Fibroblast of villous mesenchyme (primary cell): Measurements from ENCODE around the gene ADGRL3. TPM values are rescaled to one million over a fixed set of nuclear protein-coding genes. Genes with fewer than 3 reads are reported as not detected.

ENCODE experiments used
- DNase-seq: peaks from one replicate; pipeline ENCODE4 v3.0.0-alpha.2; 2010; ENCODE audit warnings: low read depth
- H3K4me3 ChIP-seq: 2 replicates; pipeline ENCODE4 v1.5.1; 2011; ENCODE audit warnings: low read depth, mild to moderate bottlenecking, low read length
- CTCF ChIP-seq: IDR thresholded peaks from 2 replicates; pipeline ENCODE4 v1.5.1; 2012; ENCODE audit warnings: low read depth, mild to moderate bottlenecking, low read length; ENCODE audit not compliant: insufficient read depth
- total RNA-seq: library from RNA; depleted of rRNA; stranded (reverse); fragments of >200 nt; gene quantifications from 2 replicates; pipeline ENCODE4 v1.2.3, GENCODE V29; 2012

ADGRL3 gene
- total RNA-seq, 1 donor = 2.2 TPM

GRCh38 chr4:61853041-61853440, 652.9 kb downstream of the ADGRL3 start:
- no peak for DNase-seq
- H3K4me3 ChIP-seq = no peak overlapping the region
- no peak for TF ChIP-seq CTCF

DNA sequence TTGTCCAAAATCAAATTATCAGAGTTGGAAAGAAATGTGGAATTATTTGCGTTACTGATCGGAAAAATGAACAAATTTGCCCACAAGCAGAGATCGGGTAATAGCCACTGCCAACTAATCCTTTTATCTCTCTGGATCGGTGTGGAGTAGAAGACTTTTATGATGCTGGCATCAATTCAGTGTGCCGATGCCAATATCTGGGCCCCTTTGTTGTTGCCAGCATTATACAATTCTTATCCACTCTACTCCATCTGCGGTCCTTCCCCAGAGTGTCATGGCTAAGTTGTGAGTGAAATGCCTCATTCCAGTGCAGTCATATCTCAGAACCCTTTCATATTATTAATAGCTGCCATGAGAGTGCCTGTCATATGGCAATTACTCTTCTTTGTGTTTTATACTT, 660.2 kb downstream of the ADGRL3 start:
- no peak overlapping the region for H3K4me3 ChIP-seq
- no peak for TF ChIP-seq CTCF
- no peak for DNase-seq

DNA sequence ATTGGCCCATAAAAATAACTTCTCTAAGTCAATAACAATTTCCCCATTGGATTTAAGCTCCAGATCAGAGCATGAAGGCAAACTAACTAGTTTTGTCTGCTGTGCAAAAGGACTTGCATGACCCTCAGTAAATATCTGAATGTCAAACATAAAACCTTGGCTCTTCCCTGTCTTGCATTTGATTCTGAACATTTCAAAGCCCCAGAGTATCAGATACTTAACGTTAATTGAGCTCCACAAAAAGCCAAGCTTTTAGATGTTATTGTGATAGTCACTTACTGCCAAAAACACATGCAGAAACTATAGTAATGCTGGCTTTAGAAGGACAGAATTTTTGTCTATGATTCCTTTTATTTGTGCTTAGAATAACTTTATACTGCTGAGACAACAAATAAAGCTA, 664.2 kb downstream of the ADGRL3 start:
- no peak for TF ChIP-seq CTCF
- no peak overlapping the region for H3K4me3 ChIP-seq
- DNase-seq = no peak

GRCh38 chr4:61866378-61867030, 666.4 kb downstream of the ADGRL3 start:
- no peak for DNase-seq
- TF ChIP-seq CTCF = no peak
- H3K4me3 ChIP-seq = no peak overlapping the region

DNA sequence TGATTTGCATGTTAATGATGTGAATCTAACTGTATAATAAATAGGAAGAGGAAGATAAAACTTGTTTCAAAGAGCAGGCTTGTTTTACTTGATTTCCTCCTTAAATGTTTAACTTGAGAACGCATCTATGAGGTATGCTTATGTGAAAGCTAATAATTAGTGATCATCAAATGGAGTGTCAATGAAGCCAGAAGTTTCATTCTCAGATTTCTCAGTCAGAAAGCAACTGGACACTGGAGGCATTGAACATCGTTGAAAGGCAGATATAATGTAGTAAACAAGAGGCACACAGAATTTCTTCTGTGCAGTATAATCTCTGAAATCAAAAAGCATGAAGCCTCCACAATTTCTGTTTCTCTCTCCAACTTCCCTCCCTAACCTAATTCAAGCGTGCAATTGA, 672.9 kb downstream of the ADGRL3 start:
- DNase-seq = no peak
- no peak for TF ChIP-seq CTCF
- H3K4me3 ChIP-seq = no peak overlapping the region

- no peak for TF ChIP-seq CTCF
- no peak for DNase-seq
- H3K4me3 ChIP-seq = no peak overlapping the region
Observed at GRCh38 chr4:61877266-61877665, 677.1 kb downstream of the ADGRL3 start.

- TF ChIP-seq CTCF = no peak
- DNase-seq = no peak
Observed at GRCh38 chr4:61877893-61878292, 677.8 kb downstream of the ADGRL3 start.

More at GRCh38 chr4:61877893-61878292, 677.8 kb downstream of the ADGRL3 start:
- H3K4me3 ChIP-seq = no peak overlapping the region
